ENCODE results near the gene SLC16A8. TPM values are rescaled to one million over a fixed set of nuclear protein-coding genes. Genes with fewer than 3 reads are reported as not detected.

SLC16A8 gene
- total RNA-seq, 1 experiment from 2014 or later: not detected

DNA sequence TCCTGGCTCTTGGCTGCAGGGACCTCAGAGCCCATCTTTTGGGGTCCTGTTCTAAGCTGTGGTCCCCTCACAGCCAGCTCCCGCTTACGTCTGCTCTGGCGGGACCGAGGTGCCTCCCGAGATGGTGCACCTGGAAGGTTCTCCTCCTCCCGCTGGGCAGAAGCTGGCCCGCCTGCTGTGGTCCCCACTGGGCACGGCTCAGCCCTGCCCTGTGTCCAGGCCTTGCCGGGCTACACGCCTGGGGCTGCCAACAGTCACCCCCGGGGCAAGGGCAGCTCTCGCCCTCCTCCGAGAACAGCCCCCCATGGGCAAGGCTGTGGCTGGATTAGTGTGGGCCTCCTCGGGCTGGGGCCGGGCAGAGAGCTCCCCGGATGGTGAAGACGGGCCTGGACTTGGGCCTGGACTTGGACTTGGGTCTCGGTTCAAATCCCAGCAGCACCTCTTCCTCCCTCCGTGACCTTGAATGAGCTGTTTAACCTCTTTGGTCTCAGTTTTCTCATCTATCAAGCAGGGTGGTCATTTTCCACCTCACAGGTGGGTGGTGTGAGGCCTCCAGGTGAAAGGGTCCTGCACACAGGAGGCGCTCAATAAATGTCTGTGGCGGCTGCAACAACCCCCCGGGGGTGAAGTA is 25.5 kb upstream of the SLC16A8 start:
- H3K27ac ChIP-seq (ENCODE audit: low read depth, low read length): no peak overlapping the region
- ChIA-PET POLR2A (no interaction called here), RAD21 (ENCODE audit: low non-redundant PET in 1 of 2, low total read pairs in 2 of 2, uncharacterized antibody in 2 of 2, unreplicated experiment in 2 of 2) (no interaction called here), CTCF (interaction anchor here (1.7 kb wide), 2 partner anchors 11 to 57 kb away, joined by 6 to 11 read pairs; no protein-coding TSS in a partner anchor)
- no peaks in the 10 kb centered on the region for H3K36me3 ChIP-seq (ENCODE audit: control insufficient read depth in 1 of 2, insufficient read depth in 2 of 2, low read length in 2 of 2)
- H3K79me2 ChIP-seq (ENCODE audit: insufficient read depth, low read length): no peaks in the 10 kb centered on the region
- no peaks in the 10 kb centered on the region for H3K9me3 ChIP-seq (ENCODE audit: control insufficient read depth in 1 of 2, insufficient read depth in 1 of 2, low read depth in 1 of 2, low read length in 2 of 2)
- TF ChIP-seq JUND (IDR thresholded peaks at IDR 0.05) (no peak), RAD21 (IDR thresholded peaks at IDR 0.05; ENCODE audit: low read depth) (no peak), POLR2AphosphoS5 (IDR thresholded peaks at IDR 0.05; ENCODE audit: low read depth, low read length) (no peak), EZH2 (IDR thresholded peaks at IDR 0.05) (no peak), FOSL1 (IDR thresholded peaks at IDR 0.05; ENCODE audit: low read depth) (no peak), SRF (IDR thresholded peaks at IDR 0.05; ENCODE audit: low read depth) (no peak), REST (IDR thresholded peaks at IDR 0.05; ENCODE audit: low read depth) (no peak), SP1 (IDR thresholded peaks at IDR 0.05; ENCODE audit: low read depth) (no peak), POLR2A (IDR thresholded peaks at IDR 0.05; ENCODE audit: borderline replicate concordance, extremely low read depth, insufficient read depth, insufficient read length) (no peak)
- TF ChIP-seq, protein P1, sequence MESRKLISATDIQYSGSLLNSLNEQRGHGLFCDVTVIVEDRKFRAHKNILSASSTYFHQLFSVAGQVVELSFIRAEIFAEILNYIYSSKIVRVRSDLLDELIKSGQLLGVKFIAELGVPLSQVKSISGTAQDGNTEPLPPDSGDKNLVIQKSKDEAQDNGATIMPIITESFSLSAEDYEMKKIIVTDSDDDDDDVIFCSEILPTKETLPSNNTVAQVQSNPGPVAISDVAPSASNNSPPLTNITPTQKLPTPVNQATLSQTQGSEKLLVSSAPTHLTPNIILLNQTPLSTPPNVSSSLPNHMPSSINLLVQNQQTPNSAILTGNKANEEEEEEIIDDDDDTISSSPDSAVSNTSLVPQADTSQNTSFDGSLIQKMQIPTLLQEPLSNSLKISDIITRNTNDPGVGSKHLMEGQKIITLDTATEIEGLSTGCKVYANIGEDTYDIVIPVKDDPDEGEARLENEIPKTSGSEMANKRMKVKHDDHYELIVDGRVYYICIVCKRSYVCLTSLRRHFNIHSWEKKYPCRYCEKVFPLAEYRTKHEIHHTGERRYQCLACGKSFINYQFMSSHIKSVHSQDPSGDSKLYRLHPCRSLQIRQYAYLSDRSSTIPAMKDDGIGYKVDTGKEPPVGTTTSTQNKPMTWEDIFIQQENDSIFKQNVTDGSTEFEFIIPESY (IDR thresholded peaks at IDR 0.05; ENCODE audit: extremely low read depth, insufficient replicate concordance, low read length): no peak
- TF ChIP-seq, protein P2, sequence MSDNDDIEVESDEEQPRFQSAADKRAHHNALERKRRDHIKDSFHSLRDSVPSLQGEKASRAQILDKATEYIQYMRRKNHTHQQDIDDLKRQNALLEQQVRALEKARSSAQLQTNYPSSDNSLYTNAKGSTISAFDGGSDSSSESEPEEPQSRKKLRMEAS (IDR thresholded peaks at IDR 0.05): no peak
- no peak overlapping the region for H3K4me3 ChIP-seq (replicated peaks in 1 of 2; ENCODE audit: low read depth in 1 of 2, low read length in 2 of 2)
- no peaks in the 10 kb centered on the region for H3K9me2 ChIP-seq (ENCODE audit: insufficient read depth)
- intact Hi-C loops (cut with micrococcal nuclease): loop anchor here (10.0 kb wide), 1 partner anchor 115 kb away; no protein-coding TSS in a partner anchor
- peaks cover 14 to 21% of the 10 kb centered on the region in 2 experiments for H3K4me1 ChIP-seq (ENCODE audit: control insufficient read depth in 1 of 2, insufficient read depth in 2 of 2, low read length in 2 of 2)
- no peaks in the 10 kb centered on the region for H4K20me1 ChIP-seq (ENCODE audit: insufficient read depth)
- BruUV-seq (replicated peaks): no TSS peak
- ATAC-seq (no peak), DNase-seq (ENCODE audit: low read depth, low spot score) (no peak)
- H3K27me3 ChIP-seq (ENCODE audit: insufficient read depth, low read length): no peaks in the 10 kb centered on the region
- H3K4me2 ChIP-seq (ENCODE audit: low read length): no peak overlapping the region
- H2AFZ ChIP-seq (ENCODE audit: low read depth, low read length, poor library complexity, severe bottlenecking): no peak overlapping the region
- H3K9ac ChIP-seq (ENCODE audit: low read length): no peak overlapping the region

Measured in HCT116 (cell line).